ENCODE results near the gene ABHD15.

DNA sequence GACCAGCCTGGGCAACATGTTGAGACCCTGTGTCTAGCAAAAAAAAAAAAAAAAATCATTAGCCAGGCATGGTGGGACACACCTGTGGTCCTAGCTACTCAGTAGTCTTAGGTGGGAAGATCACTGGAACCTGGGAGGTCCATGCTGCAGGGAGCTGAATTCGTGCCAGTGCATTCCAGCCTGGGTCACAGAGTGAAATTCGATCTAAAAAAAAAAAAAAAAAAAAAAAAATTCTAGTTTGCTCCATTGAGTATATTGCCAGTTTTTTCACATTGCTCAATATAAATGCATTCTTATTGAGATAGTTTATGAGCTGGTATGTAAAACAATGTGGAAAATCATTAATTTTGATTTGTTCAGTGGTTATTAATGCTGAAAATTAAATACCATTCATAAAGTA, 52.0 kb downstream of the ABHD15 start:
- TF ChIP-seq TAF1 (IDR thresholded peaks at IDR 0.05; ENCODE audit: low read depth) (no peak), RAD21 (IDR thresholded peaks at IDR 0.05; ENCODE audit: low read depth) (no peak), CREB1 (IDR thresholded peaks at IDR 0.05; ENCODE audit: low read depth) (no peak), FOXM1 (IDR thresholded peaks at IDR 0.05; ENCODE audit: borderline replicate concordance, low read depth) (no peak), CEBPB (IDR thresholded peaks at IDR 0.05) (peak; percentile 53; the same call in 1 of the 2 replicates), EGR1 (IDR thresholded peaks at IDR 0.05) (no peak), EP300 (IDR thresholded peaks at IDR 0.05; ENCODE audit: borderline replicate concordance) (no peak), YY1 (IDR thresholded peaks at IDR 0.05; ENCODE audit: low read depth) (no peak), TCF12 (IDR thresholded peaks at IDR 0.05; ENCODE audit: low read depth) (0 out of 2 replicates have a peak, but pooled peaks have one; percentile 37)
- TF ChIP-seq, protein P1, sequence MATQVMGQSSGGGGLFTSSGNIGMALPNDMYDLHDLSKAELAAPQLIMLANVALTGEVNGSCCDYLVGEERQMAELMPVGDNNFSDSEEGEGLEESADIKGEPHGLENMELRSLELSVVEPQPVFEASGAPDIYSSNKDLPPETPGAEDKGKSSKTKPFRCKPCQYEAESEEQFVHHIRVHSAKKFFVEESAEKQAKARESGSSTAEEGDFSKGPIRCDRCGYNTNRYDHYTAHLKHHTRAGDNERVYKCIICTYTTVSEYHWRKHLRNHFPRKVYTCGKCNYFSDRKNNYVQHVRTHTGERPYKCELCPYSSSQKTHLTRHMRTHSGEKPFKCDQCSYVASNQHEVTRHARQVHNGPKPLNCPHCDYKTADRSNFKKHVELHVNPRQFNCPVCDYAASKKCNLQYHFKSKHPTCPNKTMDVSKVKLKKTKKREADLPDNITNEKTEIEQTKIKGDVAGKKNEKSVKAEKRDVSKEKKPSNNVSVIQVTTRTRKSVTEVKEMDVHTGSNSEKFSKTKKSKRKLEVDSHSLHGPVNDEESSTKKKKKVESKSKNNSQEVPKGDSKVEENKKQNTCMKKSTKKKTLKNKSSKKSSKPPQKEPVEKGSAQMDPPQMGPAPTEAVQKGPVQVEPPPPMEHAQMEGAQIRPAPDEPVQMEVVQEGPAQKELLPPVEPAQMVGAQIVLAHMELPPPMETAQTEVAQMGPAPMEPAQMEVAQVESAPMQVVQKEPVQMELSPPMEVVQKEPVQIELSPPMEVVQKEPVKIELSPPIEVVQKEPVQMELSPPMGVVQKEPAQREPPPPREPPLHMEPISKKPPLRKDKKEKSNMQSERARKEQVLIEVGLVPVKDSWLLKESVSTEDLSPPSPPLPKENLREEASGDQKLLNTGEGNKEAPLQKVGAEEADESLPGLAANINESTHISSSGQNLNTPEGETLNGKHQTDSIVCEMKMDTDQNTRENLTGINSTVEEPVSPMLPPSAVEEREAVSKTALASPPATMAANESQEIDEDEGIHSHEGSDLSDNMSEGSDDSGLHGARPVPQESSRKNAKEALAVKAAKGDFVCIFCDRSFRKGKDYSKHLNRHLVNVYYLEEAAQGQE (IDR thresholded peaks at IDR 0.05; ENCODE audit: low read depth), result no peak
